NOMO-1 treated with dmso at 0.1 percent for 144 hours (cell line): ENCODE measurements around the gene RNF115.

Experiments
- DNase-seq: peaks from one replicate; lab custom pipeline; 2025; ENCODE audit not compliant: unreplicated experiment; lab: John Stamatoyannopoulos, UW

The RNF115 gene

DNA sequence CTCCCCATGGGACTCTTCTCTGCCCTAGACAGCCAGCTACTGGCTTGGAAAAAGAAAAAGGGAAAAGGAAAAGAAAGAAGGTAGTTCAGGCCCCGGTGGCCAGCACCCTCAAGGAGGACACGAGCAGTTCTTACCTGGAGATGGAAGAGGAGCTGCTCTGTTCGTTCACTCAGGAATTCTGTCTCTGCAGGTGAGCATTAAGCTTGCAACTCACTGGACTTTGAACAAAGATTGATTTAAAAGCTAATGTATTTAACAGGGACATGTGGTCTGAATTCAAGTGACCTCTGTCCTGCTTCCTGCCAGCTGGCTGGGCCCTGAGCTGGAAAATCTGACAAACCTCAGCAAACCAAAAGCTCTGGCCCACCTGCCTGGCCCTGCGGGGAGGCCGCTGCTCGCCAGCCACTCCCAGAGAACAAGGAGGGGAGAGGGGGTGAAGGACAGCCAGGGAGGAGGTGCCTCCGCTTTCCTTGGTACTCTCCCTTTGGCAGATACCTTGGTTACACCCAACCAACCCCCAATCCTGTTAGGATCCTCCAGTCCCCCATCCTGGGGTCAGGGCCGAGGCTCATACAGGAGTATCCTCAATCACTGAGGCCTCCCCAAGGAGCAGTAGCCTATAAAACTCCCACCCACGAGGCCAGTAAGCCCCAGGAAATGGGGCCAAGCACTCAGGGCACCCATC is 116.6 kb downstream of the RNF115 start, which contains the start of gene PDZK1:
PDZK1 (minus strand) TSS at position 186 of the 685 bp plus-strand sequence. CDS start 19,347 bp downstream, outside the sequence.
- DNase-seq = no peak

DNA sequence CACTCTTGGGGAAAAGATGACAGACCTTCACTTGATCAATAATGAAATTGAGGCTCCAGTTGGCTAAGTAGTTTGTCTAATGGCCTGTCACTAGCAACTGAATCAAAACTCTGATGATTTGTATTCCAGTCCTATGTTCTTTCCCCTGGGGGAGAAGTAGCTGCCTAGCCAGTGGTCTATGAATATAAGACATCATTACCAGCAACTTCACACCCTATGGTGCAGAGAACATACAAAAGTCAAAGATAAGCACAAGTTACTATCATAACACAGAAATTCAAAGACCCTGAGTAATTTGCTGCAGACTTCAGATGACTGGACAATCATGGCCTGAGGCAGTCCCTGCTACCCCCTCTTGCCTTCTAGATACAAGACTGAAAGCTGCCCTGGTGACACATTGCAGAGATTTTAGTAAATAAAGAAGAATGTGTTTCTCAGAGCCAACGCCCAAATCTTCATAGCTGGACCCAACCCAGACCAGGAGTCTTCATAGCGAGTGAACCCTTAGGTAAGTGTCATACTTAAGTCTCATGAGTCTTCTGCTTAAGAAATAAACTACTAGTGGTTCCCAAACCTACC is 117.7 kb downstream of the RNF115 start:
- DNase-seq = no peak

DNA sequence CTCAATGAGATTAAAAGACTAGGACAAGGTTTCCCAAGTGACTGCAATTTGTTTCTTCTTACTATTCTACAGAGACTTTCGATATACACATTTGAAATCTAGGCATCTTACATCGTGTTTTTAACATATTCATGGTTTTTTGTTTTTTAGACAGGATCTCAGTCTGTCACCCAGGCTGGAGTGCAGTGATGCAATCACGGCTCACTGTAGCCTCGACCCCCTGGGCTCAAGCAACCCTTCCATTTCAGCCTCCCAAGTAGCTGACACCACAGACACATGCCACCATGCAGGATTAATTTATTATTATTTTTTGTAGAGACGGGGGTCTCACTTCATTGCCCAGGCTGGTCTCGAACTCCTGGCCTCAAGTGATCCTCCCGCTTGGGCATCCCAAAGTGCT is 118.3 kb downstream of the RNF115 start:
- no peak for DNase-seq

DNA sequence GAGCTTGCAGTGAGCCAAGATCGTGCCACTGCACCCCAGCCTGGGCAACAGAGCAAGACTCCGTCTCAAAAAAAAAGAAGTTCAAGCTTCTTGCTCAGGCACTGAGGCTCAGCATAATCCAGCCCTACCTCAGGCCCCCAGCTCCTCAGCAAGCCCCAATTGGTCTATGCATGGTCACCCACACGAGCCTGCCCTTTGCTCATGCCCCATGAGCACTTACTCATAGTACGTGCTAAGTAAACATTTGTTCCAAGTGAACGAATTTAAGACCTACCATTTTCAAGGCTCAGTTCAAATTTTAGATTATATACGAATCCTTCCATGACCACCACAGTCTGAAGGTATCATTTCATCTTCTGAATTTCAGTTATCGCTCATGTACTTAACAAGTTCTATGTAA is 121.1 kb downstream of the RNF115 start:
- no peak for DNase-seq

DNA sequence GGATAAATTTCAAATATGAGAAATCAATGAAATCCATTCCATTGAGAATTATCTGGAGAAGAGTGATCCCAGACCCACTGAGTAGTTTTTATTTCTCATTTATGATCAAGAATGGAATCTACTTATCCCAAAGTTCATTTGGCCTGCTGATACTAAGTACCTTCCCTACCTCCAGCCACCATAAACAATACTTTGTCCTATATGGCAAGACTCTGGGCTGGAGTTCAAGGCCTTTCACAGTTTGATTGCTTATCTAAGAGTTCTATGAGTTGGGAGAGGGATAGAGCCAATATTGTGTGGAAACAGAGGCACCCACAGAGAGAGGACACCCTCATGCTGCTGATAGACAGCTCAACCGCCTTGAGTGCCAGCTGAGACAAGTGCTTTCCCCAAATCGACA is 121.8 kb downstream of the RNF115 start:
- no peak for DNase-seq

DNA sequence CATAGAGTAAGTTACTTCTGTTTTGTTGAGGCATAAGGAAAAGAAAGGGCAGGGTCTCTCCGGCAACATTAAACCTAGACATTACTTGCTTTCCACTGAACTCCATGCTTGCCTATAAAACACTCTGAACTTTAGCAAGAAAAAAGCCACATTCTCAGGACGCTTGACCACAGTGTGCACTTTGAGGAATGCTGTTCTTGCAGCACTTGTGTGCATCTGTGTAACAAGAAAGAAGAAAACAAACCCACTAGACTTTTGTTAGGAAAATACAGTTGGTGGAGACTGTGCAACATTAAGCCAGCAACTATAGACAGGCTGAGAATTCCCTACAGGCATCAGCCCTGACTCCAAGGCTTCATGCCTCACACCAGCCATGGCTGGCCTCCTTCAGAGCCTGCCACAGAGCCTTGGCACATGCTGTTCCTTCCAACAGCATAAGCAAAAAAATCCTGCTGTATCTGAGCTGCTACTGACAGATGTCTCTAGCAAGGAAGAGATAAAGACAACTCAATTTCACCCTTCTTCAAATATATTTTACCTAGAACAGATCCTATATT is 122.5 kb downstream of the RNF115 start:
- DNase-seq = no peak

DNA sequence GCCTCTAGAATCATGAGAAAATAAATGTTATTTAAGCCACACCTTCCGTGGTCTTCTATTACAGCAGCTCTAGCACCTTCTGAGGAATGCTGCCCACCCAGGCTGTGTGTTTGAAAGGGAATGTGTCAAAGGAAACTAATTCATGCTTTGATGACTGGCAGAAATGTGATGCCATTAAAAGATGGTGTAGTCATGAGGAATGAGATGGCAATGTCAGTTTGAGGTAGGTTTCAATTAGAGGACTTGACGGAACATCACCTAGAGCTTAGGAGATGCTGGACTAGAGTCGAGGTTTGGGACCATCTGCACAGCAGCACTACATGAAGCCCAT is 127.3 kb downstream of the RNF115 start:
- no peak for DNase-seq

DNA sequence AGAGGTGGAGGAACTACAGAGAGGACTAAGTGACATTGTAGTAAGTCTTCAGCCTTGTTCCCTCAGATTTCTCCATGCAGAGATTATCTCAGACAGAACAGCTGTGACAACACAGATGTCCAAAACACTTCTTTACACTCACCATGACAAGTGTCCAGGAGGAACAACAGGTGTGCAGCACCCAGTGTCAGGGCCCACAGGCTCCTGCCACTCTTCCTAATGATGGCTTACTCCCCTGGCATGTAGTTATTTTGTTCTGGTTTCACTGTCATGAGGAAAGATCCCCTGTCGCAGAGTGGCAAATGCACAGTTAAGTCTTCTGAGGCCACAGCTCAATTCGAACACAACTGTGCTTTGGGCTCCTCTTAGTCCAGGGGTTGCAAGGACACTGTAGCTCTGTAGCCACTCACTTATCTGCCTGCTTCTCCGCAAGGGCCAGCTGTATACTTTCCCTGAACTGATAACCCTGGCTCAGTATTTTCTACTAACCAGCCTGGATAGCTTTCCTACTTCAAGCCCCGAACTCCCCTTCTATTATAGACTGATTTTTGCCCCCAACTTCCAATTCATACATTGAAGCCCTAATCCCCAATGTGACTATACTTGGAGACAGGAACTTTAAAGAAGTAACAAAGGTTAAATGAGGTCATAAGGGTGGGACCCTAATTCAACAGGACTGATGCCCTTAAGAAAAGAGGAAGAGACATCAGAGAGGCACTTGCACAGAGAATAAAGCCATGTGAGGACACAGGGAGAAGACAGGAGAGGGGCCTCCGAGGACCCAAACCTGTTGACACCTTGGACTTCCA is 127.9 kb downstream of the RNF115 start:
- peak; percentile 9 for DNase-seq

DNA sequence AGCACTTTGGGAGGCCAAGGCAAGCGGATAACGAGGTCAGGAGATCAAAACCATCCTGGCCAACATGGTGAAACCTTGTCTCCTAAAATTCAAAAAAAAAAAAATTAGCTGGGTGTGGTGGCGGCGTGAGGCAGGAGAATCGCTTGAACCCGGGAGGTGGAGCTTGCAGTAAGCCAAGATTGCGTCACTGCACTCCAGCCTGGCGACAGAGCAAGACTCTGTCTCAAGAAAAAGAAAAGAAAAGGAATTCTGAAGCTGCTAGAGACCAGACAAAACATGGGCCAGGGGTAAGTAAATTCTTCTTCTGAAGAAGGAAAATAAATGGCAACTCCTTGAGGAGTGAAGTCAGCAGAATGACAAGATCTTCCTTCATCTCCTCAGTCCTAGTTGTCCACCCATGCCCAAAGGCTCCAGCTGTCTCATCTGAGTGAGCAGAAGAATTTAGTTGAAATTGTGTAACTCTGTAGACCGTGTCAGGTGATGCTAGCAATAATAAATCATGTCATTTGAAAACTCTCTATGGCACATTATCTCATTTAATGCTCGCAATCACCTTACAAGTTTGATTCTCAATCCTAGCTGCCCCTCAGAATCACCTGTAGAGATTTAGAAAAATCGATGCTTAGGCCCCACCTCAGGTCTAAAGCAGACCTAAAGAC is 131.0 kb downstream of the RNF115 start:
- no peak for DNase-seq

DNA sequence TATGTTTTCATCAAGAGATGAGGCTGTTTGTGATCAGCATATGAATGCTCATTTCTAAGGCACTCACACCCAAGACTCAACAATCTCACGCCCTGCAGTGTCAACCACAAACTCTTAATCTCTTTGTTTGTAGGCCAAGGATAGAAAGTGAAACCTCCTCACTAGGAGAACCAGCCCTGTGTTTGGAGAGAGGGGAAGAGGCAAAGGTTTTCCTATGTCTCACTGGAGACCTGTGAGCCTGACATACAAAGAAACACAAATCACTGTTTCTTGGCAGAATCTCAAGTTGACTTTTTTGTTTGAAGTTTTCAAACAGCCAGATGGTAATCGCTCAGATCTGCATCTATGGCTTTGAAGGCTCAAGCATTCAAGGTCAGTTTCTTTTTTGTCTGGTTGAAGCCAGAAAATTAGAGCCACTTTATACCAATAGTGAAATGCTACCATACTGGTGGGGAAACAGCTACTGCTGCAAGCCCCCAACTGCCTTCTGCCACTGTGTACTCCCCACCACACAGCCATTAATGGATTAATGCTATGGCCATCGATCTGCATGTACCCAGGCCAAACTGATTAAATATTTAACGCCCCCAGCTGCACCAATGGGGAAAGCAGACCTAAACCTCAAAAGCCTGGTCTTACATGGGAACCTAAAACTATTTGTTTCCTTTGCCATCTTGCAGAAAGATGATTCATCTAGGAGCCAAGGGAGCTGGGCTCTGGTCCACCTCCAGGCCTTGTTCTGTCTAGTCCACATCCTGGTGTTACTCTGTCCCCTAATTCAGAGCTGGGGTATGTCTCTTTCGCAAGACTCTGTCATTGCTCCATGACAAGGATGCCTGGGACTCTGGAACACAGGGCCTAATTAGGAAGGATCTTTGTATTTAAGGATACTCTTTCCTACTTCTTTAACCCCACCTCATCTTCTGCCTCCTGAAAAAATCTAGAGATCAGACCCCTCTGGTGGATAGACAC is 133.0 kb downstream of the RNF115 start:
- DNase-seq = peak; percentile 6

DNA sequence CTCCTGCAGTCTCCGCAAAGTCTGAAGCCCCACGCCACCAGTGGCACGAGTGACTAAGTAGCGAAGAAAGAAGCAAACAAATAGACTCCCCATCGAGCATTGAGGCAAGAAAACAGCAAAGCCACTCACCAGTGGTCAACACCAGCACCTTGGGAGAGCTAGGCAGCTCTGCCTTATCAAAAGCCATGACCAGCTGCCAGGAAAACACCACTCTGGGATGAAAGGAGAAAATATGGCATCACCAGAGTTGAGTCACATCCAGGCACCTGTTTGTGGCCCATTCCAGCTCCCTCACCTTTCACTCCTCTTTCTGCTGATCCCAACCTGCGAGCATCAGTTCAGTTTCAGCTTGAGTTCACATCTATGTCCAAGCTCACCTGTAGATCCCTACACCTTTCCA is 134.0 kb downstream of the RNF115 start:
- no peak for DNase-seq

DNA sequence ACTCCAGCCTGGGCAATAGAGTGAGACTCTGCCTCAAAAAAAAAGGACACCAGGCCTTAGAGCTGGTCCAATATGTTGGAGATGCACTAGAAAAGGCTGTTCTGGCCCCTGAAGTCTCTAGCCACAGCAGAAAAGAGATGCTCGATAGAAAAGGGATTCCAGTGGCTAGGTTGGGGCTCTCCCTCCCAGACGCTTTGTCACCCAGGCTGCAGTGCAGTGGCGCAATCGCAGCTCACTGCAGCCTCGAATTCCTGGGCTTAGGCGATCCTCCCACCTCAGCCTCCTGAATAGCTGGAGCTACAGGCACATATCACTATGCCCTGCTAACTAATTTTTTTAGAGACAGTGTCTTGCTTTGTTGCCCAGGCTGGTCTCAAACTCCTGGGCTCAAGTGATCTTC is 135.0 kb downstream of the RNF115 start:
- DNase-seq = no peak
